Activated CD8-positive, alpha-beta memory T cell treated with anti-CD3 and anti-CD28 coated beads for 1 hour (primary cell): Measurements from ENCODE around the gene CCDC102A.
"Not testable (repeated sequence)": the region's sequence is repeated elsewhere in the genome, so short reads cannot be mapped to it uniquely, and the experiment has no call there.

Source experiments
- DNase-seq, 2 donors: peaks; one replicate each; pipeline ENCODE4 v3.0.0-alpha.2; 2020; ENCODE audit warnings: low read depth in 1 of 2; ENCODE audit errors: extremely low read depth in 1 of 2

The CCDC102A gene

DNA sequence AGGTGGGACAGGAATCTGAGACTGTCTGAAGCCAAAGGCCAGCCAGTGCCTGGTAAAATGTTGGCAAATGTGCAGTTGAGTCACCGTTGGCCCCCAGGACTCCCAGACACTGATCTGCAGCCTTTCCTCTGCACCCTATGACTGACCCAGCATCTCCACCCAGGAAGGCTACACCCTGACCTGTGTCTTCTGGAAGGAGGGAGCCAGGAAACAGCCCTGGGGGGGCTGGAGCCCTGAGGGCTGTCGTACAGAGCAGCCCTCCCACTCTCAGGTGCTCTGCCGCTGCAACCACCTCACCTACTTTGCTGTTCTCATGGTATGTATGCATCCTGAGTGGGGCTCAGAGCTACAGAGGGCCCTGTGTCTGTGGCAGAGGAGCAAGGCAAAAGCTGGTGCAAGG lies 30.1 kb upstream of the CCDC102A start:
- DNase-seq: no peak

DNA sequence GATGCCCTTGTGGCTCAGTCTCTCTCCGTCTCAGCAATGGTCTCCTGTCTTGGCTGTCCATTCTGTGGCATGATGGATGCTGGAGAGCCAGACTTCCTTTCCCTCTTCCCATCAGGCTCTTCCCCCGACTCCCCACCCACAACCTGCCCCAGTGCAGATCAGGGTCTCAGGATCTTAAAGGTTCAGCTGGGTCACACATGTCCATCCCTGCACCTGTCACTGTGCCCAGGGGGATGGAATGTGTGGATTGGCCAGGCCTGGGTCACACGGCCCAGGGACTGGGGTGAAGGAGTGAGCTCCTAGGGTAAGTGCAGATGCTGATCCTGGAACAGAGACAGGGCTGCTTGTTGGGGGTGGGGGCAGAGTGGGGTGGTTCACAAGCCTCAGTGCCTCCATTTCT lies 29.1 kb upstream of the CCDC102A start:
- DNase-seq: no peak

DNA sequence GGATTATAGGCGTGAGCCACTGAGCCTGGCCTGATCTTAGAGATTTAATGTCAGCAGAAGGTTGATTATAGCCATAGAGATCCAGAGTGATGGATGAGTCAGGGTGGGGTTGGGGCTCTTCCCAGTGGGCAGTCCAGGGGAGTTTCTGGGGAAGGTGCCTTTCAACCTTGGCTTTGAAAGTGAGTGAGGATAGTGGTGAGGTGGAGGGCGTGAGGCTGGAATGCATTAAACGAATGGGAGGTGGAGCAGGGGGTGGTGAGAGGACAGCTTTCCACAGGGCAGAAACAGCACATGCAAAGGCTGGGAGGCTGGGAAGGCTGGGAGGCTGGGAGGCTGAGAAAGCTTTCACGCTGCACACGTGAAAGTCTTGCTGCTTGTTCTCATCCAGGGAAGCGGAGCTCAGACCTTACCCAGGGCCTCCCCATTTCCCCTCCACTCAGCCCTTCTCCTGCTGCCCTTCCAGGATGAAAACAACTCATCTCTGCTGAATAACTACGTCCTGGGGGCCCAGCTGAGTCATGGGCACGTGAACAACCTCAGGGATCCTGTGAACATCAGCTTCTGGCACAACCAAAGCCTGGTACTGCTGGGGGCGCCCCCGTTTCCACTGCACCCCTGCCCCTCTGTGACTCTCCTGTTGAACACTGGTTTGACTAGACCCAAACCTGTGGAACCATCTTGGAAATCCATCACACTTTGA lies 28.4 kb upstream of the CCDC102A start:
- DNase-seq: no peak

DNA sequence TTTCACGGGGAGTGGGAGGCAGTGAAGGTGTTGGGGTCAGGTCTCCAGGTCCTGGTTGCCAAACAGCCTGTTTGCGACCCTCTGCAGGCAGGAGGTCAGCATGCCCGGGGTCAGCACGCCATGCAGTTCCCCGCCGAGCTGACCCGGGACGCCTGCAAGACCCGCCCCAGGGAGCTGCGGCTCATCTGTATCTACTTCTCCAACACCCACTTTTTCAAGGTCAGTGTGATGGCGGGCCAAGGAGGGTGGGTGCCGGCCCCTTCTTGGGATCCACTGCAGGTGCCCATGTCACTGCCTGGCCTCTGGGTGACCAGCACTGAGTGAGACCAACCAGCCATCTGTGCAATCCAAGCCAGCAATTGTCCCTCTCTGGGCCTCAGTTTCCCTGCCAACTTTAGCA lies 27.4 kb upstream of the CCDC102A start:
- no peak for DNase-seq

DNA sequence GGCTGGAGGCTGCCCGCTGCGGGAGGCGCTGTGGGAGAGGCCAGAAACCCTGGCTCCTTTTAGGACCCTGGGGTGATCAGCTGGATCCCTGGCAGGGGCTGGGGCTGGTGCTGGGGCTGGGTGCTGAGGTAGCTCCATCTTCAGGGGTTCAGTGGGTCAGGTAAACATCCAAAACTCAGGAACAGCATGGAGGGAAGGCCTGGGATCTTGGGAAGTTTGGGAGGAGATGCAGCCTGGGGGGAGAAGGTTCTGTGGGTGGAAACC lies 27.0 kb upstream of the CCDC102A start:
- DNase-seq: no peak

DNA sequence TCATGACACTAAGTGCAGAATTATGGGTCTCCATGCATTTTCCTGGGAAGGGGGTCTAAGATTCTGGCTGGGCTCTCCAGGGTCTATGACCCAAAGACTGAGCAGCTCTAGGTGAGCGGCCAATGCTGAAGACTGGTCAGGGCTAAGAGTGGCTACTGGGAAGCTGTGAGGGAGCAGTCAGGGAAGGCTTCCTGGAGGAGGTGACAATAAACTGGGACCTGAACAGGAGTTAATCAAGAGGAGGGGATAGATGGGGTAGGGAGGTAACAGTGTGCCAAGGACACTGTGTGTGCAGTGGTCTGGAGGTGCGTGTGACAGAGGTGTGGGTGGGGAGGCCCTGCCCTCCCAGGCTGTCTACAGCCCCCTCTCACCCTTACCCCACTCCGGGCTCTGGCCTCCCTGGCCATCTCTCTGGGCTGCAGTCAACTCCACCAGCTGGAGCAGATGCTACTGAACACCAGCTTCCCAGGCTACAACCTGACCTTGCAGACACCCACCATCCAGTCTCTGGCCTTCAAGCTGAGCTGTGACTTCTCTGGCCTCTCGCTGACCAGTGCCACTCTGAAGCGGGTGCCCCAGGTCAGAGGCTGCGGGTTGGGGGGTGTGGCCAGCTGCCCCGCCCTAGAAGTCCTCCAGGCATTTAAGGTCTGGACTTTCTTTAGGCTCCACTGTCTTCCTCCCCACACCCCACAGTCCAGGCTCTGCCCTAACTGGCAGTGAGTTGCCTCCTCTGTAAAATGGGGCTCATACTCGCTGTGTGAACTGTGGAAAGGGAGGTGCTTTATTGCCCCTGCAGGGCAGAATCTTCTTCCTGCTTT lies 26.5 kb upstream of the CCDC102A start:
- DNase-seq: no peak

DNA sequence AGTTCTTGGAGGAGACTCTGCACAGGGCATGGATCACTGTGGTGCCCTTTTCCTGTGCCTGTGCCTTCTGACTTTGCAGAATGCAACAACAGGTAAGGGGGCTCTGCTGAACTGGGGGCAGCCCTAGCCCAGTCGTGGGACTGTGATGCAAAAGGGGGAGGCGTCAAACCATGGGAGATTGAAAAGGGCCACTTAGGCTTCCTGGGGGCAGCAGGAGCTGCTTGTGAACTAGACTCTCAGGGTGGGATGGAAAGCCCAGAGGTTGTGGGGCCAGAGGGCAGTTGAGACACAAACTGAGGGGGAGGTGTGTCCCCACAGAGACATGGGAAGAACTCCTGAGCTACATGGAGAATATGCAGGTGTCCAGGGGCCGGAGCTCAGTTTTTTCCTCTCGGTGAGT lies 25.7 kb upstream of the CCDC102A start:
- DNase-seq: no peak

DNA sequence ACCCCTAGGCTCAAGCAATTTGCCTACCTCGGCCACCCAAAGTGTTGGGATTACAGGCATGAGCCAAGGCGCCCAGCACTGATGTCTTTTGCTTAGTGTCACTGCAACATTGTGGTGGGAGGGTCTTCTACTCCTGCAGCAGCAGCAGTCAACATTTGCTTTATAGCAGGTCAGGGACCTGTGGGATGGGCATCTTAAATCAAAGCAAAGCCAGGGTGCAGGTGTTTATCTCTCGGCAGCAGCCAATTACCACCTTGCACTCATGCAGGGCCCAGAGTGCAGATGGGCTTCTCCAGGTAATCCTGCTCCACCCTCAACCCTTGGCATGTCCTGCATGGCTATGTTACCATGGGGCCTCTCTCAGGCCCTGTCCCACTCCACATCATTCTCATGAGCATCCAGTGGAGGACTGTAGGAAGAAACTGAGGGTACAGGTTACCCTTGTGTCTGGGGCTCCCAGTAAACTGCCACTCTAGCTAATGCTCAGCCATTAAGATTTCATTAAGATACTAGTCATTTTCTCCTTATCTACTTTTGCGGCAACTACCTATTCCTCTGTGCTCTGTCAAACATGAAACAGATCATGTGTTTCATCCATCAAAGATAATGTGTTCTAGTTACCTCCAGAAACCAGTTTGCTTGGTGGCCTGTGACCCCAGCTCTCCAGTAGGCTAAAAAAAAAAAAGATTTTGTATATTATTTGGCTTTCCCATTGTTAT lies 22.9 kb upstream of the CCDC102A start:
- no peak for DNase-seq

DNA sequence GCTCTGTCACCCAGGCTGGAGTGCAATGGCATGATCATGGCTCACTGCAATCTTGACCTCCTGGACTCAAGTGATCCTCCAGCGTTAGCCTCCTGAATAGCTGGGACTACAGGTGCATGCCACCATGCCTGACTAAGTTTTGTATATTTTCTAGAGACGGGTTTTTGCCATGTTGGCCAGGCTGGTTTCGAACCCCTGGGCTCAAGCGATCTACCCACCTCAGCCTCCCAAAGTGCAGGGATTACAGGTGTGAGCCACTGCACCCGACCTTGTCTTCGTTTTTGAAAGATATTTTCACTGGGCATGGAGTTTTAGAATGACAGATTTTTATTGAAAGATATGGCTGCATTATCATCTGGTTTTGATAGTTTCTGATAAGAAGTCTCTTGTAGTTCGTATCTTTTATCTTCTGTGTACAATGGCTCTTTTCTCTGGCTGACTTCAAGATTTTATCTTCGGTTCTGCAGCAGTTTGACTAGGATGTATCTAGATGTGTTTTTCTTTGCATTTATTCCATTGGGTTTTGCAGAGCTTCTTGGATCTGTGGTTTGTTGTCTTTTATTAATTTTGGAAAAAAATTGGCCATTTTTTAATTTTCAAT lies 20.7 kb upstream of the CCDC102A start:
- DNase-seq: no peak

DNA sequence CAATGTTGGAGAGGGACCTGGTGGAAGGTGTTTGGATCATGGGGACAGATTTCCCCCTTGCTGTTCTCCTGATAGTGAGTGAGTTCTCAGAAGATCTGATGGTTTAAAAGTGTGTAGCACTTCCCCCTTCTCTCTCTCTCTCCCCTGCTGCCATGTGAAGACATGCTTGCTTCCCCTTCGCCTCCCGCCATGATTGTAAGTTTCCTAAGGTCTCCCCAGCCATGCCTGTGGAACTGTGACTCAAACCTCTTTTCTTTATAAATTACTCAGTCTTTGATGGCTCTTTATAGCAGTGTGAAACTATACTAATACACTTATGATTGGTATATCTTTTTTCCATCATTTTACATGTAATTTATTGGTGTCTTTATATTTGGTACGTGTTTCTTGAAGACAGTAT lies 19.5 kb upstream of the CCDC102A start:
- no peak for DNase-seq

DNA sequence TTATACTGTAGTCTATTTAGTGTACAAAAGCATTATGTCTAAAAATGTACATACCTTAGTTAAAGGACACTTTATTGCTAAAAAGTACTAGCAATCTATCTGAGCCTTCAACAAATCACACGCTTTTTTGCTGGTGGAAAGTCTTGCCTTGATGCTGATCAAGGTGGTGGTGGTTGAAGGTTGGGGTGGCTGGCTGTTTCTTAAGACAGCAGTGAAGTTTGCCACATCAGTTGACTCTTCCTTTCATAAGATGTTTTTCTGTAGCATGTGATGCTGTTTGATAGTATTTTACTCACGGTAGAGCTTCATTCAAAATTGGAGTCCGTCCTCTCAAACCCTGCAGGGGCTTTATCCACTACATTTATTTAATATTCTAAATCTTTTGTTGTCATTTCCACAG lies 14.7 kb upstream of the CCDC102A start:
- no peak for DNase-seq

DNA sequence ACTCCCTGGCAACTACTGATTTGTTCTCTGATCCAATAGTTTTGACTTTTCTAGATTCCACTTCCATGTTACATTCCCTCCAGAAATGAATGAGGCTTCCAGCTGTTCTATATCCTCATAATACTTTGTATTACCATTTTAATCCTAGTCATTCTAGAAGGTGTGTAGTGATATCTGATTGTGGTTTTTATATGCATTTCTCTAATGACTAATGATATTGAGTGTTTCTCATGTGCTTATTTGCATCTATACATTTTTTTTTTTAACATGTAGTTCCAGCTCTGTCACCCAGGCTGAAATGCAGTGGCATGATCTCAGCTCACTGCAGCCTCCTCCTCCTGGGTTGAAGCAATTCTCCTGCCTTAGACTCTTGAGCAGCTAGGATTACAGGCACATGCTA lies 13.4 kb upstream of the CCDC102A start:
- no peak for DNase-seq

DNA sequence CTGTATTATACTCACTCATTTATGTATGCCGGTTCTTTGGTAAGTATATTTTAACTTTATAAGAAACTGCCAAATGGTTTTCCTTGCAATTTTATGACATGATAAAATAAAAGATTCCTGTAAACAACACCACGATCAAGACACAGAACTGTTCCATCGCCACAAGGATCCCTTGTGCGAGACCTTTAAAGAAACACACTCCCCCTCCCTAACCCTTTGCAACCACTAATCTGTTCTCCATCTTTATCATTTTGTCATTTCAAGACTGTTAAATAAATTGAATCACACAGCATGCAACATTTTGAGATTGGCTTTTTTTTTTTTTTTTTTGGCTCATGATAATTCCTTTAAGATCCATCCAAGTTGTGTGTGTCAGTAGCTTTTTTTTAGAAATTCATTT lies 12.0 kb upstream of the CCDC102A start:
- DNase-seq: no peak

DNA sequence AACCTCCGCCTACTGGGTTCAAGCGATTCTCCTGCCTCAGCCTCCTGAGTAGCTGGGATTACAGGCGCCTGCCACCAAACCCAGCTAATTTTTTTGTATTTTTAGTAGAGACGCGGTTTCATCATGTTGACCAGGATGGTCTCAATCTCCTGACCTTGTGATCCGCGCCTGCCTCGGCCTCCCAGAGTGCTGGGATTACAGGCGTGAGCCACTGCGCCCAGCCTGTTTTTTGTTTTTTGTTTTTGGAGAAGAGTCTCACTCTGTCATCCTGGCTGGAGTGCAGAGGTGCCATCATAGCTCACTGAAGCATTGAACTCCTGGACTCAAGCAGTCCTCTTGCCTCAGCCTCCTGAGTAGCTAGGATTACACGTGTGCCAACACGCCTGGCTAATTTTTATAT lies 11.2 kb upstream of the CCDC102A start:
- not testable (repeated sequence) for DNase-seq

DNA sequence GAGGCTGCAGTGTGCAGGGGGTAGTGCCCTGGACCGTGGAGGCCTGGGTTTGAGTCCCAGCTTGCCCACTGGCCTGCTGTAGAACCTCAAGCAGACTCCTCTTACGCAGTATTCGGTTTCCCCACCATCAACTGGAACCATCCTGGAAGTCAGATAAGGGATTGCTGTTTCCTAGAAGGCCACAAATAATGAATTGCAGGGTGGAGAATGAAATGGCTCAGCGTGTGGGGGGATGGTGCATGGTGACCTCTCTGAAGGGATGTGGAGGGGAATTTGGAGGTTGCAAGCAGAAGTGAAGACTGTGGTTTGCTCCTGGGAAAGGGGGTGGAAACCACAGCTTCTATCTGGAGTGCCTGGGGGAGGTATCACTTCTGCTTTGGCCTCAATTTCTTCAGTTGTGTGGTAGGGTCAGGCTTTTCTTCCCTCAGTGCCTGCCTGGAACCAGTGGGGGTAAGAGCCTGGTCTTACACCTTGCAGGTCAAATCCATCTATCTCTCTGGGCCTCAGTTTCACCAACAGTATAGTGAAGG lies 7.8 kb upstream of the CCDC102A start:
- no peak for DNase-seq

DNA sequence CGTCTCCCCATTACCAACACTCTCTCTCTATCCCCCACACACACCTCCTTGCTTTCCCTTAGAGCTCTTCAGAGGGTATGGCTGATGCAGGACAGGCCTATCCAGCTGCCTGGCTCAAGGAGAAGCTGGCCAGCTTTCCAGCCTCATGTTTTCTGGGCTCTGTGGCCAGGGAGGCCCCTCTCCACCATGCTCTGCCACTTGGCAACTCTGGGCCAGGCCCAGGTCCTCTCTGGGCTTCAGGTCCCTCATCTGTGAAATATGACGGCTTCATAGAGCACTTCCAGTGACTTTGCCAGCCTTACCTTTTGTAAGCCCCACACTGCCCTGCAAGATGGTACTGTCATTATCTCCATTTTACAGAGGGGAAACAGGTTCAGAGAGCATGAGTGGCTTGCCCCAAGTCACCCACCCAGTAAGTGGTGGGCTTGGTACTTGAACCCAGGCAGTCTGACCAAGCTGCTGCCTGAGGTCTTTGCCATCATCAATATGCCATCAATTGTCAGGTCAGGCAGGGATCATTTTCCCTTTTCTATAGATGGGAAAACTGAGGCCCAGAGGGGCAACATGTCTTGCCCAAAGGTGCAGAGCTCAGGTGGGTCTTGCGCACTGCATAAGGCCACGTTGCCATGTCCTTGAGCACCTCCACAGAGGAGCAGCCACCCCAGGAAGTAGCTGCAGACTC lies 5.5 kb upstream of the CCDC102A start:
- DNase-seq: no peak

DNA sequence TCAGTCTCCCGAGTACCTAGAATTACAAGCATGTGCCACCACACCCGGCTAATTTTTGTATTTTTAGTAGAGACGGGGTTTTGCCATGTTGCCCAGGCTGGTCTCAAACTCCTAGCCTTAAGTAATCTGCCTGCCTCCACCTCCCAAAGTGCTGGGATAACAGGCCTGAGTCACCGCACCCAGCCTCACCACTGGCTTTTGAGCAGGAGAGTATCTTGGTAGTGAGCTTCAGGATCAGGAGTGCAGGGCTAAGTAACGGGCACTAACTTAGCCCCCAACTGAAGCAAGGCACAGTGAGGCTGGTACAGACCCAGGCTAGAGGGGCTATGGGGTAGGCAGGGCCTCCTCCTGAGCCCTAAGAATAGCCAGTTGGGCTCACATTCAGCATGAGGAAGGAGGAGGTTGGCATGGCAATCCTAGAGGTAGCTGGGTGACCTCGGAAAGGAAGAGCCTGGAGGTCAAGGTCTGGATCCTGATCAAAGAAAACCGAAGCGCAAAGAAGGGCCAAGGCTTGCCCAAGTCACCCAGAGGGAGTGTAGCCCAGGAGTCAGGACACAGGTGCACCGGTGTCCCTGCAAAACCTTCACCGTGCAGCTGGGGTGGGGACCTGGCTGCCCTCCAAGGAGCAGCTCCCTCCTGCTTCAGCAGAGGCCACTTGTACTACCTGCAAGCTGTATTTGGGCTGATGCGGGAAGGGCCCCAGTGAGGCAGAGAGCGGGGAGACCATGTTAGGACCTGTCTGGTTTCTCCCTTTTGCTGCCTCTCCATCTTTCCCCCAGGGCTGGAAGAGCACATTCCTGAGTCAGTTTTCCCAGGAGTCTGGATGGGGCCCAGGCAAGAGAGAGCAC lies 4.8 kb upstream of the CCDC102A start:
- no peak for DNase-seq

DNA sequence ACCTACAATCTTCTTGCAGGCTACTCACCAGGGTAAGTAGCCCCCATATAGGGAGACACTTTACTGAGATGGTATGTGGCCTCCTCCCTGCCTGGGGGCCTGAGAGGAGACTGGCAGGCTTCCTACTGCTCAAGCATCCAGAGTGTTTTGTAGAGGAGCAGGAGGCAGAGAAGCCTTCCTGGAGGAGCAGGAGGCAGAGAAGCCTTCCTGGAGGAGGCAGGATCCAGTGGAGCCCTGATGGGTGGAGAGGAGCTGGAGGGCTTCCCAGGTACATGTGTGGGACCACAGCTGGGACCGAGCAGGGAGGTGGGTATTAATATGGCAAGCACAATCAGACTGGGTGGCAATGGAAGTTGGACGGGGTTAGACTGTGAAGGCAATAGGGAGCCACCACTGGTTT lies 4.0 kb upstream of the CCDC102A start:
- no peak for DNase-seq

DNA sequence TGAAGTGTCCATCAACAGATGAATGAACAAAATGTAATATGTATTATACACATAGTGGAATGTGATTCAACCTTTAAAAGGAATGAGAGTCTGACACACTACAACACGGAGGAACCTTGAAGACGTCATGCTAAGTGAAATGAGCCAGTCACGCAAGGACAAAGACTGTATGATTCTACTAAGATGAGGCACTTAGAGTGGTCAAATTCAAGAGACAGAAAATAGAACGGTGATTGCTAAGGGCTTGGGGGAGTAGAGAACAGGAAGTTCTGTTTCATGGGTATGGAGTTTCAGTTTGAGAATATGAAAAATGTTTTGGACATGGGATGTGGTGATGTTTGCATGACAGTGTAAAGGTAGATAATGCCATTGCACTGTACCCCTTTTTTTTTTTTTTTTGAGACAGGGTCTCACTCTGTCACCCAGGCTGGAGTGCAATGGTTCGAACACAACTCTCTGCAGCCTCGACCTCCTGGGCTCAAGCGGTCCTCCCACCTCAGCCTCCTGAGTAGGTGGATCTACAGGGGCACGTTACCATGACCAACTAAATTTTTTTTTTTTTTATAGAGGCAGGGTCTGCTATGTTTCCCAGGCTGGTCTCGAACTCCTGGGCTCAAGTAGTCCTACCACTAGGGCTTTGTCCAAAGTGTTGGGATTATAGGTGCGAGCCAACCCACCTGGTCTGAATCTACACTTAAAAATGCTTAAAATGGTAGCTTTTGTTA lies 2.9 kb upstream of the CCDC102A start:
- no peak for DNase-seq
